PC-3 (cell line): ENCODE data around the gene CHM.

Experiments
- EZH2 ChIP-seq: fragments of 300-600 bp; sonication (generic); IDR thresholded peaks from one replicate; pipeline ENCODE4 v1.6.1; 2017; ENCODE audit warnings: antibody characterized with exemption, mild to moderate bottlenecking, low read length; ENCODE audit not compliant: unreplicated experiment
- EZH2phosphoT487 ChIP-seq: fragments of 300-600 bp; sonication (generic); IDR thresholded peaks from 2 replicates; pipeline ENCODE4 v1.6.1; 2018; ENCODE audit warnings: mild to moderate bottlenecking, antibody characterized with exemption, low read length, borderline replicate concordance
- TF ChIP-seq, protein P1 (sequence below): fragments of 300-600 bp; sonication (generic); conservative IDR thresholded peaks from 2 replicates; pipeline ENCODE4 v1.5.1; 2017; ENCODE audit warnings: antibody characterized with exemption, low read depth, mild to moderate bottlenecking, low read length

DNA sequence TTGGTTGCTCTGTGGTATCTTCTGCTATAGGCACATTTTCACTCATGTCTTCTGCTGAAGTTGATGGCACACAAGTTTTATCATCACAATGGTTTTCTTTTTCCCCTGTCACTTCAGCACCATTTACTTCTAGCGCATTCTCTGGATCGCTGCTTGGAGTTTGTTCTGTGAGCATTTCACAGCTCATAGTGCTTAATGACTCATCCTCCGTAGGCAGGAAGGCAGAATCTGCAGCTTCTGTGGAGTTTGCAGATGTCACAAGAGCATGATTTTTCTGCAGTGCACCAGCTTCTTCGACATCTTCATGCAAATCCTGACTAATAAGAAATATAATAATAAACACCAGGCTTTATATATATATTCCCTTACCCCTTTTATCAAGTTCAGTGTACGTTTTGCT is 83.6 kb downstream of the CHM start:
- TF ChIP-seq, protein P1, sequence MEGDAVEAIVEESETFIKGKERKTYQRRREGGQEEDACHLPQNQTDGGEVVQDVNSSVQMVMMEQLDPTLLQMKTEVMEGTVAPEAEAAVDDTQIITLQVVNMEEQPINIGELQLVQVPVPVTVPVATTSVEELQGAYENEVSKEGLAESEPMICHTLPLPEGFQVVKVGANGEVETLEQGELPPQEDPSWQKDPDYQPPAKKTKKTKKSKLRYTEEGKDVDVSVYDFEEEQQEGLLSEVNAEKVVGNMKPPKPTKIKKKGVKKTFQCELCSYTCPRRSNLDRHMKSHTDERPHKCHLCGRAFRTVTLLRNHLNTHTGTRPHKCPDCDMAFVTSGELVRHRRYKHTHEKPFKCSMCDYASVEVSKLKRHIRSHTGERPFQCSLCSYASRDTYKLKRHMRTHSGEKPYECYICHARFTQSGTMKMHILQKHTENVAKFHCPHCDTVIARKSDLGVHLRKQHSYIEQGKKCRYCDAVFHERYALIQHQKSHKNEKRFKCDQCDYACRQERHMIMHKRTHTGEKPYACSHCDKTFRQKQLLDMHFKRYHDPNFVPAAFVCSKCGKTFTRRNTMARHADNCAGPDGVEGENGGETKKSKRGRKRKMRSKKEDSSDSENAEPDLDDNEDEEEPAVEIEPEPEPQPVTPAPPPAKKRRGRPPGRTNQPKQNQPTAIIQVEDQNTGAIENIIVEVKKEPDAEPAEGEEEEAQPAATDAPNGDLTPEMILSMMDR, result no peak
- TF ChIP-seq EZH2phosphoT487, result no peak
- no peak for TF ChIP-seq EZH2
